ENCODE measurements around the gene ANKFY1.

The ANKFY1 gene

GRCh38 chr17:4229627-4230541 lies 33.9 kb downstream of the ANKFY1 start:
- no peak for DNase-seq (ENCODE audit: low read depth)
- H3K4me3 ChIP-seq (ENCODE audit: low read depth, low read length), result no peak overlapping the region
- TF ChIP-seq CTCF (IDR thresholded peaks at IDR 0.05; ENCODE audit: low read depth, low read length) (no peak), MYC (IDR thresholded peaks at IDR 0.05; ENCODE audit: low read depth, low read length) (no peak), POLR2A (IDR thresholded peaks at IDR 0.05; ENCODE audit: extremely low read depth, insufficient read length) (no peak), MAX (IDR thresholded peaks at IDR 0.05; ENCODE audit: low read depth, low read length) (no peak)

GRCh38 chr17:4221899-4222659 lies 41.7 kb downstream of the ANKFY1 start:
- no peak overlapping the region for H3K4me3 ChIP-seq (ENCODE audit: low read depth, low read length)
- TF ChIP-seq POLR2A (IDR thresholded peaks at IDR 0.05; ENCODE audit: extremely low read depth, insufficient read length) (no peak), MYC (IDR thresholded peaks at IDR 0.05; ENCODE audit: low read depth, low read length) (no peak), MAX (IDR thresholded peaks at IDR 0.05; ENCODE audit: low read depth, low read length) (no peak), CTCF (IDR thresholded peaks at IDR 0.05; ENCODE audit: low read depth, low read length) (no peak)
- DNase-seq (ENCODE audit: low read depth), result no peak

- DNase-seq (ENCODE audit: low read depth), result no peak
- TF ChIP-seq CTCF (IDR thresholded peaks at IDR 0.05; ENCODE audit: low read depth, low read length), result no peak
- no peak for TF ChIP-seq POLR2A (IDR thresholded peaks at IDR 0.05; ENCODE audit: extremely low read depth, insufficient read length)
- TF ChIP-seq MAX (IDR thresholded peaks at IDR 0.05; ENCODE audit: low read depth, low read length), result no peak
- no peak for TF ChIP-seq MYC (IDR thresholded peaks at IDR 0.05; ENCODE audit: low read depth, low read length)
- no peak overlapping the region for H3K4me3 ChIP-seq (ENCODE audit: low read depth, low read length)
Observed at GRCh38 chr17:4221163-4221562, 42.6 kb downstream of the ANKFY1 start.

GRCh38 chr17:4220655-4221054 lies 43.1 kb downstream of the ANKFY1 start:
- H3K4me3 ChIP-seq (ENCODE audit: low read depth, low read length), result no peak overlapping the region
- TF ChIP-seq CTCF (IDR thresholded peaks at IDR 0.05; ENCODE audit: low read depth, low read length) (no peak), POLR2A (IDR thresholded peaks at IDR 0.05; ENCODE audit: extremely low read depth, insufficient read length) (no peak), MYC (IDR thresholded peaks at IDR 0.05; ENCODE audit: low read depth, low read length) (no peak), MAX (IDR thresholded peaks at IDR 0.05; ENCODE audit: low read depth, low read length) (no peak)
- DNase-seq (ENCODE audit: low read depth), result no peak

- DNase-seq (ENCODE audit: low read depth), result no peak
- H3K4me3 ChIP-seq (ENCODE audit: low read depth, low read length), result no peak overlapping the region
- TF ChIP-seq POLR2A (IDR thresholded peaks at IDR 0.05; ENCODE audit: extremely low read depth, insufficient read length) (no peak), CTCF (IDR thresholded peaks at IDR 0.05; ENCODE audit: low read depth, low read length) (no peak), MAX (IDR thresholded peaks at IDR 0.05; ENCODE audit: low read depth, low read length) (no peak), MYC (IDR thresholded peaks at IDR 0.05; ENCODE audit: low read depth, low read length) (no peak)
Observed at GRCh38 chr17:4219241-4219640, 44.5 kb downstream of the ANKFY1 start.

All from NB4 (cell line).